ENCODE measurements around the gene DROSHA.

Gene DROSHA

DNA sequence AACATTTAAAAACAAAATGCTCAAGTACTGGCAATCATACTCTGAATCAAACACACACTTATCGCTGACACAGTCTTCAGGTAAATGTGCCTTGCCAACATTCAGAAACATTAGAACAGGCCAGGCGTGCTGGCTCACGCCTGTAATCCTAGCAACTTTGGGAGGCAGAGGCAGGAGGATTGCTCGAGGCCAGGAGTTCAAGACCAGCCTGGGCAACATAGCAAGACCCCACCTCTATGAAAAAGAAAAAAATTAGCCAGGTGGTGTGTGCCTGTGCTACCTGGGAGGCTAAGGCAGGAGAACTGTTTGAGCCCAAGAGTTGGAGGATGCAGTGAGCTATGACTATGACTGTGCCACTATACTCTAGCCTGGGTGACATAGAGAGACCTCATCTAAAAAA is 20.6 kb downstream of the DROSHA start:
- Histone ChIP-seq H3K27ac (ENCODE audit: low read depth, low read length) (no peak overlapping the region), H3K9me2 (replicated peaks; ENCODE audit: control insufficient read depth, low read length) (no peaks in the 10 kb centered on the region), H4K20me1 (ENCODE audit: control insufficient read depth, insufficient read depth, low read depth, low read length) (no peaks in the 10 kb centered on the region), H3K36me3 (ENCODE audit: control insufficient read depth, low read length) (peaks cover 86% of the 10 kb centered on the region), H3K4me2 (ENCODE audit: low read length) (no peak overlapping the region), H3K4me3 (ENCODE audit: low read length) (no peak overlapping the region), H3K4me1 (ENCODE audit: control insufficient read depth, low read length) (no peaks in the 10 kb centered on the region), H3K27me3 (ENCODE audit: control insufficient read depth, low read length) (no peaks in the 10 kb centered on the region), H3F3A (ENCODE audit: control insufficient read depth, insufficient read depth) (no peaks in the 10 kb centered on the region), H3K79me2 (ENCODE audit: control insufficient read depth, low read length) (no peaks in the 10 kb centered on the region), H3K9me3 (ENCODE audit: control insufficient read depth, insufficient read depth, low read length) (no peaks in the 10 kb centered on the region)
- TF ChIP-seq, protein P1, sequence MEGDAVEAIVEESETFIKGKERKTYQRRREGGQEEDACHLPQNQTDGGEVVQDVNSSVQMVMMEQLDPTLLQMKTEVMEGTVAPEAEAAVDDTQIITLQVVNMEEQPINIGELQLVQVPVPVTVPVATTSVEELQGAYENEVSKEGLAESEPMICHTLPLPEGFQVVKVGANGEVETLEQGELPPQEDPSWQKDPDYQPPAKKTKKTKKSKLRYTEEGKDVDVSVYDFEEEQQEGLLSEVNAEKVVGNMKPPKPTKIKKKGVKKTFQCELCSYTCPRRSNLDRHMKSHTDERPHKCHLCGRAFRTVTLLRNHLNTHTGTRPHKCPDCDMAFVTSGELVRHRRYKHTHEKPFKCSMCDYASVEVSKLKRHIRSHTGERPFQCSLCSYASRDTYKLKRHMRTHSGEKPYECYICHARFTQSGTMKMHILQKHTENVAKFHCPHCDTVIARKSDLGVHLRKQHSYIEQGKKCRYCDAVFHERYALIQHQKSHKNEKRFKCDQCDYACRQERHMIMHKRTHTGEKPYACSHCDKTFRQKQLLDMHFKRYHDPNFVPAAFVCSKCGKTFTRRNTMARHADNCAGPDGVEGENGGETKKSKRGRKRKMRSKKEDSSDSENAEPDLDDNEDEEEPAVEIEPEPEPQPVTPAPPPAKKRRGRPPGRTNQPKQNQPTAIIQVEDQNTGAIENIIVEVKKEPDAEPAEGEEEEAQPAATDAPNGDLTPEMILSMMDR (IDR thresholded peaks at IDR 0.05; ENCODE audit: low read depth, low read length, poor library complexity, severe bottlenecking): no peak
- no peak for TF ChIP-seq EZH2phosphoT487 (IDR thresholded peaks at IDR 0.05; ENCODE audit: borderline replicate concordance, low read length)

DNA sequence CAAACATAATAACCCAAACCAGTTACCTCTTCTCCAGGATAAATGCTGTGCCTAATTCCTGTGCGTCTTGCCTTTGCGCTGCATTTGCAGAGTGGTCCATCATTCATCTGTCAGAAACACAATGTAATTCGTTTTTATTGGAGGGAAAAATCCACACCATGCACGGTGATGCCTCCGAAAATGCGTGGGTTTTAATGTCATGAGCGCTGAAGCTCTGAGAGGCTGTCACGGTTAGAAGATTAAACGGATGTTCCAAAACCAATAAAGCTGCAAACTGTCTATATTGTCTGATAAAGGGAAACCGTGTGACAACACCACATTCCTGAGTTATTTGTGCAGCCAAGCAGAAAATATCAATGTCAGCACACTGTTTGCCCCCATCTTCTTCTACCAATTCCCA is 27.4 kb downstream of the DROSHA start:
- no peaks in the 10 kb centered on the region for H4K20me1 ChIP-seq (ENCODE audit: control insufficient read depth, insufficient read depth, low read depth, low read length)
- H3K4me2 ChIP-seq (ENCODE audit: low read length): no peak overlapping the region
- H3K4me1 ChIP-seq (ENCODE audit: control insufficient read depth, low read length): no peaks in the 10 kb centered on the region
- H3K36me3 ChIP-seq (ENCODE audit: control insufficient read depth, low read length): peaks cover 80% of the 10 kb centered on the region
- H3K79me2 ChIP-seq (ENCODE audit: control insufficient read depth, low read length): no peaks in the 10 kb centered on the region
- H3K9me2 ChIP-seq (replicated peaks; ENCODE audit: control insufficient read depth, low read length): no peaks in the 10 kb centered on the region
- no peak for TF ChIP-seq EZH2phosphoT487 (IDR thresholded peaks at IDR 0.05; ENCODE audit: borderline replicate concordance, low read length)
- TF ChIP-seq, protein P1 (IDR thresholded peaks at IDR 0.05; ENCODE audit: low read depth, low read length, poor library complexity, severe bottlenecking): no peak
- H3K27ac ChIP-seq (ENCODE audit: low read depth, low read length): no peak overlapping the region
- no peaks in the 10 kb centered on the region for H3K27me3 ChIP-seq (ENCODE audit: control insufficient read depth, low read length)
- H3F3A ChIP-seq (ENCODE audit: control insufficient read depth, insufficient read depth): no peaks in the 10 kb centered on the region
- no peaks in the 10 kb centered on the region for H3K9me3 ChIP-seq (ENCODE audit: control insufficient read depth, insufficient read depth, low read length)
- no peak overlapping the region for H3K4me3 ChIP-seq (ENCODE audit: low read length)

DNA sequence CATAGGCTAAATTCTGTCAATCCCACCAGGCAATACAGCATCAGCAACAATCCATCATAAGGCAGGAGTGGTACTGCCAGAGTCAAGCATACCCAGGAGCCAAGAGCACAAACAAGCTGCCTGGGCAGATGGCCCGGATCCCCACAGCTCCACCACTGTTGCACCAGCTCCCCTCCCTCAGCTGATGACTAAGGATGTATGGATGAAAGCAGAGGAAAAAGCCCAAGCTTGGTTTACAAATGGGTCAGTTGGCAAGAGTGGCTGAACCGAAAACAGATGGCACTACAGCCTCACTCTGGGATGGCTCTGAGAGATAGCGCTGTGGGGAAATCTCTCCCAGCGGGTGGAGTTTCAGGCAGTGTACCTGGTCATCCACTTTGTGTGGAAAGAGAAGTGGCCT is 29.4 kb downstream of the DROSHA start:
- Histone ChIP-seq H3F3A (ENCODE audit: control insufficient read depth, insufficient read depth) (no peaks in the 10 kb centered on the region), H3K36me3 (ENCODE audit: control insufficient read depth, low read length) (peaks cover 82% of the 10 kb centered on the region), H3K4me2 (ENCODE audit: low read length) (no peak overlapping the region), H3K79me2 (ENCODE audit: control insufficient read depth, low read length) (no peaks in the 10 kb centered on the region), H3K4me1 (ENCODE audit: control insufficient read depth, low read length) (no peaks in the 10 kb centered on the region), H3K9me3 (ENCODE audit: control insufficient read depth, insufficient read depth, low read length) (no peaks in the 10 kb centered on the region), H3K27ac (ENCODE audit: low read depth, low read length) (no peak overlapping the region), H3K27me3 (ENCODE audit: control insufficient read depth, low read length) (no peaks in the 10 kb centered on the region), H4K20me1 (ENCODE audit: control insufficient read depth, insufficient read depth, low read depth, low read length) (no peaks in the 10 kb centered on the region), H3K9me2 (replicated peaks; ENCODE audit: control insufficient read depth, low read length) (no peaks in the 10 kb centered on the region), H3K4me3 (ENCODE audit: low read length) (no peak overlapping the region)
- no peak for TF ChIP-seq EZH2phosphoT487 (IDR thresholded peaks at IDR 0.05; ENCODE audit: borderline replicate concordance, low read length)
- TF ChIP-seq, protein P1 (IDR thresholded peaks at IDR 0.05; ENCODE audit: low read depth, low read length, poor library complexity, severe bottlenecking): no peak

DNA sequence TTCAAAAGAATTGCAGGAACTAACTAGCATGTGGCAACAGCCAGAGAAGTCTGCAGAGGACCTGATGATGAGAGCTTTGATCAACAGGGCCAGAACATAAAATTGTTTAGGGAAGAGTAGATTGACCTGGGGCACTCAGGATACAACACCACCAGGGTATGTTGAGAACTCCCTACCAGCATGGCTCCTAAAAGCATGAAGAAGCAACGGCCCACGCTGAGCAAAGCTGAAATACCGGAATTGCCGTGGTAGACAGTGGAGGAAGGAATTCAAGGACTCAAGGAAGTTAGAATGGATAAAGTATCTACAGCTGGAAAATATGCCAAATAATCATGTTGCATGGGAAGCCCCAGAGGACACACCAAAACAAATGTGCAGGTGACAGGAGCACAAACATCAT is 31.6 kb downstream of the DROSHA start:
- no peaks in the 10 kb centered on the region for H3F3A ChIP-seq (ENCODE audit: control insufficient read depth, insufficient read depth)
- H3K27me3 ChIP-seq (ENCODE audit: control insufficient read depth, low read length): no peaks in the 10 kb centered on the region
- TF ChIP-seq, protein P1 (IDR thresholded peaks at IDR 0.05; ENCODE audit: low read depth, low read length, poor library complexity, severe bottlenecking): no peak
- TF ChIP-seq EZH2phosphoT487 (IDR thresholded peaks at IDR 0.05; ENCODE audit: borderline replicate concordance, low read length): no peak
- H3K27ac ChIP-seq (ENCODE audit: low read depth, low read length): no peak overlapping the region
- peaks cover 94% of the 10 kb centered on the region for H3K36me3 ChIP-seq (ENCODE audit: control insufficient read depth, low read length)
- no peaks in the 10 kb centered on the region for H3K4me1 ChIP-seq (ENCODE audit: control insufficient read depth, low read length)
- no peaks in the 10 kb centered on the region for H3K9me2 ChIP-seq (replicated peaks; ENCODE audit: control insufficient read depth, low read length)
- no peak overlapping the region for H3K4me2 ChIP-seq (ENCODE audit: low read length)
- no peaks in the 10 kb centered on the region for H3K9me3 ChIP-seq (ENCODE audit: control insufficient read depth, insufficient read depth, low read length)
- no peaks in the 10 kb centered on the region for H4K20me1 ChIP-seq (ENCODE audit: control insufficient read depth, insufficient read depth, low read depth, low read length)
- no peak overlapping the region for H3K4me3 ChIP-seq (ENCODE audit: low read length)
- H3K79me2 ChIP-seq (ENCODE audit: control insufficient read depth, low read length): no peaks in the 10 kb centered on the region
